NT2/D1 (cell line): Measurements from ENCODE around the gene CACNG1.

Source experiments
- YY1 ChIP-seq: IDR thresholded peaks from 2 replicates; pipeline ENCODE4 v1.6.1; 2011; ENCODE audit not compliant: insufficient read length, insufficient read depth
- ZNF274 ChIP-seq: IDR thresholded peaks from 2 replicates; pipeline ENCODE4 v1.6.1; 2011; ENCODE audit warnings: mild to moderate bottlenecking, low read depth, low read length

DNA sequence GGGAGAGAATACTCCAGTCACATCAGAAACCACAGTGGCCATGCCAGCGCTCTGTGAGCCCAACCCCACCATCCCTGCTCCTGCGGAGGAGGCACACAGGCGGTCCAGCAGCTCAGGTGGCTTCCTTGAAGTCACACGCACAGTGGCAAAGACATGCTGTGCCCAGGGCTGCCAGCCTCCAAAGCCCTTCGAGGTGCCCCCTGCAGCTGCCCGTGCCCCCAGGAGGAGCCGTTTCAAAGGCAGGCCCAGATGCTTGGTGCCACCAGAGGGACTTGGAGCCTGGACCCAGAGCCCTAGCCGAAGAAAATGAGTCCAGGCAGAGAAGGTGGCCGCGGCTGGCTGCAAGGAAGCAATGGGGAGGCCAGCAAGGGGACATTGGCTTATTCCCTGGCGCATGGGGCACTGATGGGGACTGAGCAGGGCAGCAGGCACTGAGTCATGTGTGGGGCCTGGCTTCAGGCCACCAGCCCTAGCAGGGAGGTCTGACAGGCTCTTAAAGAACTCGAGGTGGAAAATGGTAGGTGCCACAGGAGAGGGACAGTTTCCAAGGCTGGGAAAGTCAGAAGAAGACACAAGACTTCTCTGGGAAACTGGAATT is 17.2 kb upstream of the CACNG1 start:
- TF ChIP-seq YY1 (no peak), ZNF274 (no peak)
